Measurements from ENCODE around the gene MFSD6L. TPM values are rescaled to one million over a fixed set of nuclear protein-coding genes. Genes with fewer than 3 reads are reported as not detected.

The MFSD6L gene
- total RNA-seq, 1 experiment from 2014 or later: 2.1 TPM

GRCh38 chr17:8835106-8835505 is 35.9 kb upstream of the MFSD6L start:
- peaks cover 0 to 1% of the 10 kb centered on the region in 2 experiments; a peak in 1 of 5 replicates for H3K9me3 Mint-ChIP-seq
- H2BK20ac ChIP-seq (ENCODE audit: low read depth, low read length, poor library complexity, severe bottlenecking): no peak overlapping the region
- no peak overlapping the region for H2BK120ac ChIP-seq (ENCODE audit: low read depth, low read length, poor library complexity, severe bottlenecking)
- H2AK5ac ChIP-seq (ENCODE audit: insufficient read length, low read length): no peak overlapping the region
- H3T11ph ChIP-seq (ENCODE audit: low read length): no peak overlapping the region
- H3K27ac ChIP-seq (ENCODE audit: insufficient read length, low read depth, low read length): no peak overlapping the region
- H3K9ac ChIP-seq (ENCODE audit: extremely low read depth, insufficient read length, low read length): no peak overlapping the region
- H3K79me2 ChIP-seq (ENCODE audit: insufficient read depth, low read length): no peaks in the 10 kb centered on the region
- WGBS (ENCODE audit: extremely low coverage, insufficient read length, low lambda C conversion rate): no CpG with 5 or more reads among the region's 14 CpGs
- peaks cover 10 to 22% of the 10 kb centered on the region in 2 experiments; a peak in 3 of 4 replicates for H3K4me1 Mint-ChIP-seq
- H2BK15ac ChIP-seq (ENCODE audit: low read depth, low read length): no peak overlapping the region
- DNase-seq: no peak
- TF ChIP-seq CTCF (conservative IDR thresholded peaks at IDR 0.05): no peak
- H4K91ac ChIP-seq (ENCODE audit: insufficient read length, low read depth, low read length): no peak overlapping the region
- peaks cover 12% of the 10 kb centered on the region for H3K27me3 Mint-ChIP-seq (ENCODE audit: low read depth)
- peak overlapping the region in 1 of 3 experiments; percentile 93; a peak in 1 of 7 replicates for H3K27ac Mint-ChIP-seq
- H3K23ac ChIP-seq (ENCODE audit: insufficient read length, low read depth, low read length): no peak overlapping the region
- no peaks in the 10 kb centered on the region; the same call in 1 of the 2 replicates for H3K27me3 ChIP-seq (ENCODE audit: insufficient read depth, low read length)
- H3K4me2 ChIP-seq (ENCODE audit: insufficient read depth, insufficient read length, low read length): no peak overlapping the region
- H3K23me2 ChIP-seq (ENCODE audit: insufficient read length, low read depth, low read length, poor library complexity, severe bottlenecking): peaks cover 2% of the 10 kb centered on the region
- no peaks in the 10 kb centered on the region for H3K4me1 ChIP-seq (ENCODE audit: insufficient read depth, low read length)
- H3K14ac ChIP-seq (ENCODE audit: insufficient read depth, low read length): no peak overlapping the region
- no peak overlapping the region for H2BK5ac ChIP-seq (ENCODE audit: insufficient read length, low read length)
- H4K20me1 ChIP-seq (ENCODE audit: control insufficient read depth, insufficient read depth, insufficient read length): no peaks in the 10 kb centered on the region
- H3K4me3 Mint-ChIP-seq: 0 out of 5 replicates have a peak overlapping the region, but pooled peaks of 1 of the 2 experiments have one; percentile 26
- no peak overlapping the region for H3K18ac ChIP-seq (ENCODE audit: insufficient read length, low read depth, low read length)
- H4K8ac ChIP-seq (replicated peaks; ENCODE audit: insufficient read length, low read depth, low read length): no peak overlapping the region
- no peak overlapping the region for H2BK12ac ChIP-seq (ENCODE audit: insufficient read length, low read depth, low read length)
- no peak overlapping the region for H3K4ac ChIP-seq (ENCODE audit: low read depth, low read length)
- no peaks in the 10 kb centered on the region for H3K79me1 ChIP-seq (ENCODE audit: insufficient read depth, low read depth, low read length, poor library complexity, severe bottlenecking)
- H3K36me3 Mint-ChIP-seq (ENCODE audit: insufficient read depth in 1 of 3, low read depth in 3 of 3): no peaks in the 10 kb centered on the region
- H3K9me3 ChIP-seq (ENCODE audit: control insufficient read depth, low read depth, low read length): no peaks in the 10 kb centered on the region
- H2AFZ ChIP-seq (ENCODE audit: low read length): no peak overlapping the region
- H4K5ac ChIP-seq (ENCODE audit: insufficient read length, low read depth, low read length): no peak overlapping the region
- no peak overlapping the region for H3K56ac ChIP-seq (ENCODE audit: insufficient read length, low read depth, low read length)
